Neural progenitor cell (in vitro differentiated cells): ENCODE data around the gene EDC3.

Source experiments
- EZH2 ChIP-seq: fragments of 200-600 bp; sonication (generic); IDR thresholded peaks from 2 replicates; pipeline ENCODE4 v1.6.1; 2017; ENCODE audit warnings: antibody characterized with exemption, mild to moderate bottlenecking, moderate library complexity
- TF ChIP-seq, protein P1 (sequence below): fragments of 200-600 bp; sonication (generic); IDR thresholded peaks from 2 replicates; pipeline ENCODE4 v1.5.1; 2017; ENCODE audit warnings: antibody characterized with exemption, mild to moderate bottlenecking

DNA sequence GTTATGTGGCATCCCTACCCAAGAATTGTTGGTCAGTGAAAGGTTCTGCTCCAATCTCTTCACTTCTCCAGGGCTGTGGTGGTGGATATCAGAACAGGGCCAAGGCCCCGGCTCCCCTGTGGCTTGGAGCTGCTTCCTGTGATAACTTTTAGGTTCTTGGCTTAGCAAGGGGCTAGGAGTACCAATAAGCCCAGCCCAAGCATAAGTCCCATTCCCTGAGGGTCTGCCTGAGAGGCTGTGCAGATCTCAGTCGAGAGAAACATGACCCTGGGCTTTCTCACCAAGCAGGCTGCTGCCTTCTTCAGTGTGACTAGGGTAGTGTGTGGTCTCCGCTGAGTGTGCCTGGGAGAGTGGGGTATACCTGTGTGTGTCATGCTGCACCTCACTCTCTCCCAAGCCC is 73.1 kb downstream of the EDC3 start:
- TF ChIP-seq, protein P1, sequence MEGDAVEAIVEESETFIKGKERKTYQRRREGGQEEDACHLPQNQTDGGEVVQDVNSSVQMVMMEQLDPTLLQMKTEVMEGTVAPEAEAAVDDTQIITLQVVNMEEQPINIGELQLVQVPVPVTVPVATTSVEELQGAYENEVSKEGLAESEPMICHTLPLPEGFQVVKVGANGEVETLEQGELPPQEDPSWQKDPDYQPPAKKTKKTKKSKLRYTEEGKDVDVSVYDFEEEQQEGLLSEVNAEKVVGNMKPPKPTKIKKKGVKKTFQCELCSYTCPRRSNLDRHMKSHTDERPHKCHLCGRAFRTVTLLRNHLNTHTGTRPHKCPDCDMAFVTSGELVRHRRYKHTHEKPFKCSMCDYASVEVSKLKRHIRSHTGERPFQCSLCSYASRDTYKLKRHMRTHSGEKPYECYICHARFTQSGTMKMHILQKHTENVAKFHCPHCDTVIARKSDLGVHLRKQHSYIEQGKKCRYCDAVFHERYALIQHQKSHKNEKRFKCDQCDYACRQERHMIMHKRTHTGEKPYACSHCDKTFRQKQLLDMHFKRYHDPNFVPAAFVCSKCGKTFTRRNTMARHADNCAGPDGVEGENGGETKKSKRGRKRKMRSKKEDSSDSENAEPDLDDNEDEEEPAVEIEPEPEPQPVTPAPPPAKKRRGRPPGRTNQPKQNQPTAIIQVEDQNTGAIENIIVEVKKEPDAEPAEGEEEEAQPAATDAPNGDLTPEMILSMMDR = no peak
- no peak for TF ChIP-seq EZH2
